ENCODE data around the gene CFL1. TPM values are rescaled to one million over a fixed set of nuclear protein-coding genes. Genes with fewer than 3 reads are reported as not detected.

Gene CFL1
- total and polyA plus RNA-seq, 4 donors: 387 to 1,282 (median 730) TPM

DNA sequence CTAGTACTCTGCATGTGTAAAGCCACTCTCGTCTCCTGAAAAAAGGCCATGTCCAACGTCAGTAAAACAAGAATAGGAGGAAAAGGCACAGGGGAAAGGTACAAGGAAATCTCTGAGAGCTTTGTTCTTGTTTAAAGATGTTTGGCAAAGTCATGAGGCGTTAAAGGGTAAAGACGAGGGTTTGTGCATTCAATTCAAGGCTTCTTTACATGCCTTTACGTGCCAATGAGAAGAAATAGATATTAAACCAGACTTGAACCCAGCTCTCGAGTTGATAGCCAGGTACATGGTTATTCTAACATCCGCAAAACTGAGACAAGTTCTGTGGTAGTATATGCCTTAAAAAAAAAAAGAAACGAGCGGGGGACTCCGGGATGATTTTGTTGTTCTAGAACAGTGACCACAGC lies 704 bp upstream of the CFL1 start:
- TF ChIP-seq, protein P1, sequence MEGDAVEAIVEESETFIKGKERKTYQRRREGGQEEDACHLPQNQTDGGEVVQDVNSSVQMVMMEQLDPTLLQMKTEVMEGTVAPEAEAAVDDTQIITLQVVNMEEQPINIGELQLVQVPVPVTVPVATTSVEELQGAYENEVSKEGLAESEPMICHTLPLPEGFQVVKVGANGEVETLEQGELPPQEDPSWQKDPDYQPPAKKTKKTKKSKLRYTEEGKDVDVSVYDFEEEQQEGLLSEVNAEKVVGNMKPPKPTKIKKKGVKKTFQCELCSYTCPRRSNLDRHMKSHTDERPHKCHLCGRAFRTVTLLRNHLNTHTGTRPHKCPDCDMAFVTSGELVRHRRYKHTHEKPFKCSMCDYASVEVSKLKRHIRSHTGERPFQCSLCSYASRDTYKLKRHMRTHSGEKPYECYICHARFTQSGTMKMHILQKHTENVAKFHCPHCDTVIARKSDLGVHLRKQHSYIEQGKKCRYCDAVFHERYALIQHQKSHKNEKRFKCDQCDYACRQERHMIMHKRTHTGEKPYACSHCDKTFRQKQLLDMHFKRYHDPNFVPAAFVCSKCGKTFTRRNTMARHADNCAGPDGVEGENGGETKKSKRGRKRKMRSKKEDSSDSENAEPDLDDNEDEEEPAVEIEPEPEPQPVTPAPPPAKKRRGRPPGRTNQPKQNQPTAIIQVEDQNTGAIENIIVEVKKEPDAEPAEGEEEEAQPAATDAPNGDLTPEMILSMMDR (IDR thresholded peaks at IDR 0.05; ENCODE audit: control extremely low read depth, extremely low read depth): no peak
- Histone ChIP-seq H3K36me3 (ENCODE audit: control insufficient read depth in 4 of 4, insufficient read depth in 4 of 4, low read length in 4 of 4) (peaks cover 20 to 45% (median 36%) of the 10 kb centered on the region in 4 donors), H3K27me3 (ENCODE audit: control insufficient read depth in 3 of 3, insufficient read depth in 3 of 3, low read length in 2 of 3) (no peaks in the 10 kb centered on the region), H3K9ac (ENCODE audit: insufficient read depth in 1 of 2, low read length in 2 of 2) (peak overlapping the region in 1 of 2 donors; percentile 59), H3K27ac (ENCODE audit: low read depth in 1 of 2, low read length in 1 of 2) (peak overlapping the region; percentile 96 to 98), H3K9me3 (ENCODE audit: control insufficient read depth in 4 of 4, insufficient read depth in 3 of 4, low read length in 3 of 4) (no peaks in the 10 kb centered on the region), H3K4me3 (peak overlapping the region; percentile 16), H3K4me1 (ENCODE audit: control insufficient read depth in 5 of 5, insufficient read depth in 5 of 5, low read length in 5 of 5) (peaks cover 0 to 43% (median 20%) of the 10 kb centered on the region in 5 donors)
- ATAC-seq (ENCODE audit: insufficient read depth, low FRiP score) (no peak), DNase-seq (no peak)
- 1% methylated on average over 10 of the region's 10 CpGs for WGBS, 2 donors

DNA sequence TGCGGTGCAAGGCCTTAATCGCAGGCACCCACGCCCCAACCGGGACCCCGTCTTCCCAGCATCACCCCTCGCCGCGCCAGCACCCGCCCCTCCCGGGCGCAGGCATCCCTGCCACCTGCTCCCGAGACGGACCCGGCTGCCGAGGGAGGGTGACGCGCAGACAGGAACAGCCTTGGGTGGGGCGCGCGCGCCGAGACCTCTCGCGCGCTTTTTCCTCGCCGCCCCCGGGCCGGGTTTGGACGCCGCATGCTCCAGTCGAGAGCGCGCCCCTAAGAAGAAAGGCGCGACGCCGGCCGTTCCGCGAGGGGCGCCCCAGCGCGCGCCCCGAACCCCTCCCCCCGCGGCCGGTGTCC lies 504 bp downstream of the CFL1 start:
- H3K9me3 ChIP-seq (ENCODE audit: control insufficient read depth in 4 of 4, insufficient read depth in 3 of 4, low read length in 3 of 4): no peaks in the 10 kb centered on the region
- 0% methylated on average over 29 to 49 of the region's 49 CpGs for WGBS, 2 donors
- DNase-seq (no peak), ATAC-seq (ENCODE audit: insufficient read depth, low FRiP score) (no peak)
- peak overlapping the region; percentile 95 to 98 for H3K27ac ChIP-seq (ENCODE audit: low read depth in 1 of 2, low read length in 1 of 2)
- H3K4me1 ChIP-seq (ENCODE audit: control insufficient read depth in 5 of 5, insufficient read depth in 5 of 5, low read length in 5 of 5): peaks cover 0 to 43% (median 20%) of the 10 kb centered on the region in 5 donors
- H3K27me3 ChIP-seq (ENCODE audit: control insufficient read depth in 3 of 3, insufficient read depth in 3 of 3, low read length in 2 of 3): no peaks in the 10 kb centered on the region
- TF ChIP-seq, protein P1 (IDR thresholded peaks at IDR 0.05; ENCODE audit: control extremely low read depth, extremely low read depth): no peak
- peaks cover 24 to 45% (median 31%) of the 10 kb centered on the region in 4 donors for H3K36me3 ChIP-seq (ENCODE audit: control insufficient read depth in 4 of 4, insufficient read depth in 4 of 4, low read length in 4 of 4)
- peak overlapping the region; percentile 97 for H3K4me3 ChIP-seq
- peak overlapping the region in 1 of 2 donors; percentile 8 for H3K9ac ChIP-seq (ENCODE audit: insufficient read depth in 1 of 2, low read length in 2 of 2)

- ATAC-seq (ENCODE audit: insufficient read depth, low FRiP score): peak; percentile 36
- Histone ChIP-seq H3K27me3 (ENCODE audit: control insufficient read depth in 3 of 3, insufficient read depth in 3 of 3, low read length in 2 of 3) (no peaks in the 10 kb centered on the region), H3K4me1 (ENCODE audit: control insufficient read depth in 5 of 5, insufficient read depth in 5 of 5, low read length in 5 of 5) (peaks cover 0 to 40% (median 20%) of the 10 kb centered on the region in 5 donors), H3K9ac (ENCODE audit: insufficient read depth in 1 of 2, low read length in 2 of 2) (peak overlapping the region; percentile 2 to 8), H3K36me3 (ENCODE audit: control insufficient read depth in 4 of 4, insufficient read depth in 4 of 4, low read length in 4 of 4) (peaks cover 24 to 46% (median 29%) of the 10 kb centered on the region in 4 donors), H3K4me3 (peak overlapping the region; percentile 97), H3K27ac (ENCODE audit: low read depth in 1 of 2, low read length in 1 of 2) (peak overlapping the region; percentile 95 to 98), H3K9me3 (ENCODE audit: control insufficient read depth in 4 of 4, insufficient read depth in 3 of 4, low read length in 3 of 4) (no peaks in the 10 kb centered on the region)
- DNase-seq: peak; percentile 68 to 72 (median 70)
- TF ChIP-seq, protein P1 (IDR thresholded peaks at IDR 0.05; ENCODE audit: control extremely low read depth, extremely low read depth): no peak
- 1% methylated on average over 55 to 57 of the region's 57 CpGs for WGBS, 2 donors
Observed at GRCh38 chr11:65856689-65857499, 1.1 kb downstream of the CFL1 start.

Measured in lung (tissue), 12 donors.